H1 (cell line): ENCODE data around the gene OR2T27. TPM values are rescaled to one million over a fixed set of nuclear protein-coding genes. Genes with fewer than 3 reads are reported as not detected.

Source experiments
- BACH1 ChIP-seq: IDR thresholded peaks from 2 replicates; pipeline ENCODE4 v1.6.1; 2012; ENCODE audit warnings: low read length, improper control_type of control experiment
- CBX5 ChIP-seq: fragments of 300-800, 300-1000 bp; sonication (generic); IDR thresholded peaks from 2 replicates; pipeline ENCODE4 v1.7.1; 2016; ENCODE audit warnings: antibody characterized with exemption, low read length, low read depth
- CBX8 ChIP-seq: fragments of 300-800, 300-1000 bp; sonication (generic); IDR thresholded peaks from 2 replicates; pipeline ENCODE4 v1.7.1; 2016; ENCODE audit warnings: low read depth, low read length, borderline replicate concordance
- CHD2 ChIP-seq: IDR thresholded peaks from 2 replicates; pipeline ENCODE4 v1.6.1; 2012; ENCODE audit warnings: low read length, improper control_type of control experiment
- FOSL1 ChIP-seq: IDR thresholded peaks from 2 replicates; pipeline ENCODE4 v1.6.1; 2011; ENCODE audit warnings: mild to moderate bottlenecking, low read depth, low read length, moderate library complexity; ENCODE audit not compliant: insufficient read depth
- HDAC2 ChIP-seq, 2 experiments: fragments of 300-600 bp in 1 of 2; sonication (generic) in 1 of 2; IDR thresholded peaks; 2 replicates each; pipeline ENCODE4 v1.6.1; 2011 to 2012; ENCODE audit warnings: low read depth in 2 of 2, low read length in 2 of 2, mild to moderate bottlenecking in 2 of 2, moderate library complexity in 2 of 2, borderline replicate concordance in 1 of 2, inconsistent platforms in 1 of 2
- KDM1A ChIP-seq: fragments of 200-600, 300-600 bp; sonication (generic); IDR thresholded peaks from 2 replicates; pipeline ENCODE4 v1.7.1; 2016; ENCODE audit warnings: mild to moderate bottlenecking, low read length, borderline replicate concordance
- NANOG ChIP-seq: IDR thresholded peaks from 2 replicates; pipeline ENCODE4 v1.6.1; 2011; ENCODE audit warnings: low read length, low read depth, mild to moderate bottlenecking, inconsistent platforms; ENCODE audit not compliant: insufficient read depth, poor library complexity, severe bottlenecking
- RBBP5 ChIP-seq: IDR thresholded peaks from 2 replicates; pipeline ENCODE4 v1.7.1; 2012; ENCODE audit warnings: low read depth, mild to moderate bottlenecking, inconsistent platforms, low read length, moderate library complexity, borderline replicate concordance
- SRF ChIP-seq: IDR thresholded peaks from 2 replicates; pipeline ENCODE4 v1.6.1; 2011; ENCODE audit warnings: mild to moderate bottlenecking, low read depth, low read length, moderate library complexity
- ZNF274 ChIP-seq: IDR thresholded peaks from 2 replicates; pipeline ENCODE4 v1.7.0; 2012; ENCODE audit warnings: low read length, borderline replicate concordance; ENCODE audit errors: extremely low read depth
- polyA plus RNA-seq, 7 experiments: library from polyadenylated mRNA; depleted of rRNA in 3 of 7; stranded (reverse) in 5 of 7; unstranded in 2 of 7; fragments of >200 nt in 5 of 7; fragments of 200-250 nt in 2 of 7; gene quantifications; 1 replicate in 5 of 7; 2 replicates in 1 of 7; 4 replicates in 1 of 7; pipeline versions ENCODE4 v1.2.1 to v1.2.3, GENCODE V29; 2011 to 2013; ENCODE audit warnings: missing spikeins in 2 of 7, mixed read lengths in 2 of 7
- total RNA-seq: library from RNA; stranded (reverse); fragmentation: NEBNext Ultra II Directional; extraction: Animal tissue kit (Norgen Biotek cat#: 25700); gene quantifications from 2 replicates; pipeline ENCODE4 v1.2.1, GENCODE V29; 2021
- TF ChIP-seq, protein P1 (sequence below): fragments of 300-600 bp; sonication (generic); IDR thresholded peaks from 2 replicates; pipeline ENCODE4 v1.7.1; 2012; ENCODE audit warnings: low read length, moderate library complexity, mild to moderate bottlenecking, inconsistent platforms; ENCODE audit not compliant: insufficient replicate concordance

The OR2T27 gene
- total and polyA plus RNA-seq, 2 of the 8 experiments (the other 6 are each of a cell fraction or from before 2014, with no cell fraction given): not detected

DNA sequence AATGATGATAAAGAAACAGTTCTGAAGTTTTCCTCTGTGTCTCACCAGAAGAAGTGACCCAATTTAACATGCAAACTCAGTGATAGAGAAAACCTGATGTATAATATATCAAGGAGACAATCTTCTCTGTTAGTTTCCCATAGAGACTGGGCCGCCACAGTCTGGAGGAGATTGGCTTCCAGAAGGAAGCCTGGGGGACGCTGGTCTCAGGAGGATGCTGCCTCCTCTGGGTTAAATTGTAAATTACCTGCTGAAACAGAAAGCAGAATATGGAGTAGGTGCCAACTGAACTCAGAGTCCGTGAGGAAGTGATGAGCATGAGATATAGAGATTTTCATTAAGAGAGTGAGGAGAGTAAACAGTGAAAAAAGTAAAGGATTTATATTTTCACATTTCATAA lies 31.5 kb upstream of the OR2T27 start (continued):
- TF ChIP-seq, protein P1, sequence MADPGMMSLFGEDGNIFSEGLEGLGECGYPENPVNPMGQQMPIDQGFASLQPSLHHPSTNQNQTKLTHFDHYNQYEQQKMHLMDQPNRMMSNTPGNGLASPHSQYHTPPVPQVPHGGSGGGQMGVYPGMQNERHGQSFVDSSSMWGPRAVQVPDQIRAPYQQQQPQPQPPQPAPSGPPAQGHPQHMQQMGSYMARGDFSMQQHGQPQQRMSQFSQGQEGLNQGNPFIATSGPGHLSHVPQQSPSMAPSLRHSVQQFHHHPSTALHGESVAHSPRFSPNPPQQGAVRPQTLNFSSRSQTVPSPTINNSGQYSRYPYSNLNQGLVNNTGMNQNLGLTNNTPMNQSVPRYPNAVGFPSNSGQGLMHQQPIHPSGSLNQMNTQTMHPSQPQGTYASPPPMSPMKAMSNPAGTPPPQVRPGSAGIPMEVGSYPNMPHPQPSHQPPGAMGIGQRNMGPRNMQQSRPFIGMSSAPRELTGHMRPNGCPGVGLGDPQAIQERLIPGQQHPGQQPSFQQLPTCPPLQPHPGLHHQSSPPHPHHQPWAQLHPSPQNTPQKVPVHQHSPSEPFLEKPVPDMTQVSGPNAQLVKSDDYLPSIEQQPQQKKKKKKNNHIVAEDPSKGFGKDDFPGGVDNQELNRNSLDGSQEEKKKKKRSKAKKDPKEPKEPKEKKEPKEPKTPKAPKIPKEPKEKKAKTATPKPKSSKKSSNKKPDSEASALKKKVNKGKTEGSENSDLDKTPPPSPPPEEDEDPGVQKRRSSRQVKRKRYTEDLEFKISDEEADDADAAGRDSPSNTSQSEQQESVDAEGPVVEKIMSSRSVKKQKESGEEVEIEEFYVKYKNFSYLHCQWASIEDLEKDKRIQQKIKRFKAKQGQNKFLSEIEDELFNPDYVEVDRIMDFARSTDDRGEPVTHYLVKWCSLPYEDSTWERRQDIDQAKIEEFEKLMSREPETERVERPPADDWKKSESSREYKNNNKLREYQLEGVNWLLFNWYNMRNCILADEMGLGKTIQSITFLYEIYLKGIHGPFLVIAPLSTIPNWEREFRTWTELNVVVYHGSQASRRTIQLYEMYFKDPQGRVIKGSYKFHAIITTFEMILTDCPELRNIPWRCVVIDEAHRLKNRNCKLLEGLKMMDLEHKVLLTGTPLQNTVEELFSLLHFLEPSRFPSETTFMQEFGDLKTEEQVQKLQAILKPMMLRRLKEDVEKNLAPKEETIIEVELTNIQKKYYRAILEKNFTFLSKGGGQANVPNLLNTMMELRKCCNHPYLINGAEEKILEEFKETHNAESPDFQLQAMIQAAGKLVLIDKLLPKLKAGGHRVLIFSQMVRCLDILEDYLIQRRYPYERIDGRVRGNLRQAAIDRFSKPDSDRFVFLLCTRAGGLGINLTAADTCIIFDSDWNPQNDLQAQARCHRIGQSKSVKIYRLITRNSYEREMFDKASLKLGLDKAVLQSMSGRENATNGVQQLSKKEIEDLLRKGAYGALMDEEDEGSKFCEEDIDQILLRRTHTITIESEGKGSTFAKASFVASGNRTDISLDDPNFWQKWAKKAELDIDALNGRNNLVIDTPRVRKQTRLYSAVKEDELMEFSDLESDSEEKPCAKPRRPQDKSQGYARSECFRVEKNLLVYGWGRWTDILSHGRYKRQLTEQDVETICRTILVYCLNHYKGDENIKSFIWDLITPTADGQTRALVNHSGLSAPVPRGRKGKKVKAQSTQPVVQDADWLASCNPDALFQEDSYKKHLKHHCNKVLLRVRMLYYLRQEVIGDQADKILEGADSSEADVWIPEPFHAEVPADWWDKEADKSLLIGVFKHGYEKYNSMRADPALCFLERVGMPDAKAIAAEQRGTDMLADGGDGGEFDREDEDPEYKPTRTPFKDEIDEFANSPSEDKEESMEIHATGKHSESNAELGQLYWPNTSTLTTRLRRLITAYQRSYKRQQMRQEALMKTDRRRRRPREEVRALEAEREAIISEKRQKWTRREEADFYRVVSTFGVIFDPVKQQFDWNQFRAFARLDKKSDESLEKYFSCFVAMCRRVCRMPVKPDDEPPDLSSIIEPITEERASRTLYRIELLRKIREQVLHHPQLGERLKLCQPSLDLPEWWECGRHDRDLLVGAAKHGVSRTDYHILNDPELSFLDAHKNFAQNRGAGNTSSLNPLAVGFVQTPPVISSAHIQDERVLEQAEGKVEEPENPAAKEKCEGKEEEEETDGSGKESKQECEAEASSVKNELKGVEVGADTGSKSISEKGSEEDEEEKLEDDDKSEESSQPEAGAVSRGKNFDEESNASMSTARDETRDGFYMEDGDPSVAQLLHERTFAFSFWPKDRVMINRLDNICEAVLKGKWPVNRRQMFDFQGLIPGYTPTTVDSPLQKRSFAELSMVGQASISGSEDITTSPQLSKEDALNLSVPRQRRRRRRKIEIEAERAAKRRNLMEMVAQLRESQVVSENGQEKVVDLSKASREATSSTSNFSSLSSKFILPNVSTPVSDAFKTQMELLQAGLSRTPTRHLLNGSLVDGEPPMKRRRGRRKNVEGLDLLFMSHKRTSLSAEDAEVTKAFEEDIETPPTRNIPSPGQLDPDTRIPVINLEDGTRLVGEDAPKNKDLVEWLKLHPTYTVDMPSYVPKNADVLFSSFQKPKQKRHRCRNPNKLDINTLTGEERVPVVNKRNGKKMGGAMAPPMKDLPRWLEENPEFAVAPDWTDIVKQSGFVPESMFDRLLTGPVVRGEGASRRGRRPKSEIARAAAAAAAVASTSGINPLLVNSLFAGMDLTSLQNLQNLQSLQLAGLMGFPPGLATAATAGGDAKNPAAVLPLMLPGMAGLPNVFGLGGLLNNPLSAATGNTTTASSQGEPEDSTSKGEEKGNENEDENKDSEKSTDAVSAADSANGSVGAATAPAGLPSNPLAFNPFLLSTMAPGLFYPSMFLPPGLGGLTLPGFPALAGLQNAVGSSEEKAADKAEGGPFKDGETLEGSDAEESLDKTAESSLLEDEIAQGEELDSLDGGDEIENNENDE: no peak
- TF ChIP-seq CHD2: no peak
- no peak for TF ChIP-seq CBX5
- TF ChIP-seq FOSL1: no peak
- no peak for TF ChIP-seq BACH1
- TF ChIP-seq SRF: no peak
- no peak for TF ChIP-seq KDM1A
- no peak for TF ChIP-seq HDAC2 (IDR thresholded peaks at IDR 0.05; ENCODE audit: borderline replicate concordance in 1 of 2, low read depth in 2 of 2, low read length in 2 of 2)
- no peak for TF ChIP-seq ZNF274
- TF ChIP-seq CBX8: no peak
- TF ChIP-seq RBBP5: no peak
- no peak for TF ChIP-seq NANOG
